Measurements from ENCODE around the gene TPM2. TPM values are rescaled to one million over a fixed set of nuclear protein-coding genes. Genes with fewer than 3 reads are reported as not detected.
A peak's percentile ranks its signal among the peaks of the same experiment; 100 is the strongest.

TPM2 gene
- total RNA-seq, 2 donors from 2014 or later: 599 to 915 TPM

GRCh38 chr9:35679766-35680330 is 9.9 kb downstream of the TPM2 start:
- Histone ChIP-seq H3K9me3 (no peaks in the 10 kb centered on the region), H3K27me3 (no peaks in the 10 kb centered on the region), H3K4me3 (no peak overlapping the region), H3K4me1 (peaks cover 0 to 15% of the 10 kb centered on the region in 2 donors), H3K36me3 (peaks cover 24% of the 10 kb centered on the region), H3K27ac (no peak overlapping the region)
- no peak for TF ChIP-seq CTCF (IDR thresholded peaks at IDR 0.05)
- DNase-seq (ENCODE audit: low spot score): no peak

GRCh38 chr9:35679091-35679490 is 10.6 kb downstream of the TPM2 start:
- H3K27ac ChIP-seq: no peak overlapping the region
- no peaks in the 10 kb centered on the region for H3K27me3 ChIP-seq
- peaks cover 0 to 13% of the 10 kb centered on the region in 2 donors for H3K4me1 ChIP-seq
- TF ChIP-seq CTCF (IDR thresholded peaks at IDR 0.05): no peak
- H3K36me3 ChIP-seq: peaks cover 17% of the 10 kb centered on the region
- no peak overlapping the region for H3K4me3 ChIP-seq
- H3K9me3 ChIP-seq: no peaks in the 10 kb centered on the region
- no peak for DNase-seq (ENCODE audit: low spot score)

DNA sequence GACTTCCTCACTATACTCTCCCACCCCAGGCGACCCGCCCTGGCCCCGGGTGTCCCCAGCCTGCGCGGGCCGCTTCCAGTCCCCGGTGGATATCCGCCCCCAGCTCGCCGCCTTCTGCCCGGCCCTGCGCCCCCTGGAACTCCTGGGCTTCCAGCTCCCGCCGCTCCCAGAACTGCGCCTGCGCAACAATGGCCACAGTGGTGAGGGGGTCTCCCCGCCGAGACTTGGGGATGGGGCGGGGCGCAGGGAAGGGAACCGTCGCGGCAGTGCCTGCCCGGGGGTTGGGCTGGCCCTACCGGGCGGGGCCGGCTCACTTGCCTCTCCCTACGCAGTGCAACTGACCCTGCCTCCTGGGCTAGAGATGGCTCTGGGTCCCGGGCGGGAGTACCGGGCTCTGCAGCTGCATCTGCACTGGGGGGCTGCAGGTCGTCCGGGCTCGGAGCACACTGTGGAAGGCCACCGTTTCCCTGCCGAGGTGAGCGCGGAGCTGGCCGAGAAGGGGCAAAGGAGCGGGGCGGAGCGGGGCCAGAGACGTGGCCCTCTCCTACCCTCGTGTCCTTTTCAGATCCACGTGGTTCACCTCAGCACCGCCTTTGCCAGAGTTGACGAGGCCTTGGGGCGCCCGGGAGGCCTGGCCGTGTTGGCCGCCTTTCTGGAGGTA is 13.9 kb downstream of the TPM2 start:
- no peak overlapping the region for H3K27ac ChIP-seq
- H3K27me3 ChIP-seq: no peaks in the 10 kb centered on the region
- H3K36me3 ChIP-seq: no peaks in the 10 kb centered on the region
- peaks cover 0 to 22% of the 10 kb centered on the region in 2 donors for H3K4me1 ChIP-seq
- peak overlapping the region; percentile 40 to 63 for H3K4me3 ChIP-seq
- DNase-seq (ENCODE audit: low spot score): no peak
- H3K9me3 ChIP-seq: no peaks in the 10 kb centered on the region
- TF ChIP-seq CTCF (IDR thresholded peaks at IDR 0.05): no peak

GRCh38 chr9:35675204-35675603 is 14.5 kb downstream of the TPM2 start:
- peak overlapping the region; percentile 40 to 63 for H3K4me3 ChIP-seq
- H3K9me3 ChIP-seq: no peaks in the 10 kb centered on the region
- H3K36me3 ChIP-seq: no peaks in the 10 kb centered on the region
- DNase-seq (ENCODE audit: low spot score): no peak
- peaks cover 0 to 22% of the 10 kb centered on the region in 2 donors for H3K4me1 ChIP-seq
- no peak for TF ChIP-seq CTCF (IDR thresholded peaks at IDR 0.05)
- no peak overlapping the region for H3K27ac ChIP-seq
- H3K27me3 ChIP-seq: no peaks in the 10 kb centered on the region

DNA sequence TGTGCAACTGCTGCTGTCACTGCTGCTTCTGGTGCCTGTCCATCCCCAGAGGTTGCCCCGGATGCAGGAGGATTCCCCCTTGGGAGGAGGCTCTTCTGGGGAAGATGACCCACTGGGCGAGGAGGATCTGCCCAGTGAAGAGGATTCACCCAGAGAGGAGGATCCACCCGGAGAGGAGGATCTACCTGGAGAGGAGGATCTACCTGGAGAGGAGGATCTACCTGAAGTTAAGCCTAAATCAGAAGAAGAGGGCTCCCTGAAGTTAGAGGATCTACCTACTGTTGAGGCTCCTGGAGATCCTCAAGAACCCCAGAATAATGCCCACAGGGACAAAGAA is 15.7 kb downstream of the TPM2 start:
- no peaks in the 10 kb centered on the region for H3K9me3 ChIP-seq
- no peak for DNase-seq (ENCODE audit: low spot score)
- H3K27me3 ChIP-seq: no peaks in the 10 kb centered on the region
- no peak for TF ChIP-seq CTCF (IDR thresholded peaks at IDR 0.05)
- H3K27ac ChIP-seq: no peak overlapping the region
- H3K36me3 ChIP-seq: no peaks in the 10 kb centered on the region
- peaks cover 0 to 22% of the 10 kb centered on the region in 2 donors for H3K4me1 ChIP-seq
- H3K4me3 ChIP-seq: no peak overlapping the region

Data from right atrium auricular region (tissue), 2 donors.